H9 (cell line): ENCODE data around the gene PHEX. TPM values are rescaled to one million over a fixed set of nuclear protein-coding genes. Genes with fewer than 3 reads are reported as not detected.

Source experiments
- DNase-seq: peaks from one replicate; pipeline ENCODE4 v3.0.0-alpha.2; 2017
- H2AFZ ChIP-seq: one replicate; pipeline ENCODE4 v1.6.1; 2013; ENCODE audit warnings: mild to moderate bottlenecking, low read length, control low read depth, moderate library complexity
- H2AK5ac ChIP-seq: 2 replicates; pipeline ENCODE4 v1.6.1; 2013; ENCODE audit warnings: low read length, control low read depth, mixed read lengths; ENCODE audit not compliant: insufficient read length
- H2BK120ac ChIP-seq: one replicate; pipeline ENCODE4 v1.6.1; 2013; ENCODE audit warnings: low read depth, mild to moderate bottlenecking, low read length, control low read depth, inconsistent platforms; ENCODE audit not compliant: poor library complexity, severe bottlenecking
- H2BK12ac ChIP-seq: 2 replicates; pipeline ENCODE4 v1.6.1; 2013; ENCODE audit warnings: low read length, control low read depth, mixed read lengths, low read depth; ENCODE audit not compliant: insufficient read length
- H2BK15ac ChIP-seq: 2 replicates; pipeline ENCODE4 v1.6.1; 2013; ENCODE audit warnings: low read depth, low read length, control low read depth
- H2BK20ac ChIP-seq: one replicate; pipeline ENCODE4 v1.6.1; 2013; ENCODE audit warnings: low read depth, mild to moderate bottlenecking, low read length, control low read depth, inconsistent platforms; ENCODE audit not compliant: poor library complexity, severe bottlenecking
- H2BK5ac ChIP-seq: 2 replicates; pipeline ENCODE4 v1.6.1; 2013; ENCODE audit warnings: low read length, control low read depth, mixed read lengths; ENCODE audit not compliant: insufficient read length
- H3K14ac ChIP-seq: 2 replicates; pipeline ENCODE4 v1.6.1; 2013; ENCODE audit warnings: low read length, control low read depth; ENCODE audit not compliant: insufficient read depth
- H3K18ac ChIP-seq: 2 replicates; pipeline ENCODE4 v1.6.1; 2013; ENCODE audit warnings: low read depth, mild to moderate bottlenecking, mixed read lengths, low read length, control low read depth; ENCODE audit not compliant: insufficient read length
- H3K23ac ChIP-seq: 2 replicates; pipeline ENCODE4 v1.6.1; 2013; ENCODE audit warnings: low read length, control low read depth, mixed read lengths, low read depth; ENCODE audit not compliant: insufficient read length
- H3K23me2 ChIP-seq: 2 replicates; pipeline ENCODE4 v1.6.1; 2013; ENCODE audit warnings: low read depth, mild to moderate bottlenecking, mixed read lengths, low read length, control low read depth; ENCODE audit not compliant: insufficient read length, poor library complexity, severe bottlenecking
- H3K27ac ChIP-seq: 2 replicates; pipeline ENCODE4 v1.5.1; 2013; ENCODE audit warnings: low read length, control low read depth, mixed read lengths, low read depth; ENCODE audit not compliant: insufficient read length
- H3K27me3 ChIP-seq: 2 replicates; pipeline ENCODE4 v1.6.1; 2013; ENCODE audit warnings: low read length, control low read depth, inconsistent platforms; ENCODE audit not compliant: insufficient read depth
- H3K4ac ChIP-seq: 2 replicates; pipeline ENCODE4 v1.6.1; 2013; ENCODE audit warnings: low read depth, mild to moderate bottlenecking, control low read depth, inconsistent platforms, low read length, moderate library complexity
- H3K4me1 ChIP-seq: 2 replicates; pipeline ENCODE4 v1.6.1; 2013; ENCODE audit warnings: low read length, control low read depth, inconsistent platforms; ENCODE audit not compliant: insufficient read depth
- H3K4me2 ChIP-seq: 2 replicates; pipeline ENCODE4 v1.6.1; 2013; ENCODE audit warnings: low read length, control low read depth, mixed read lengths; ENCODE audit not compliant: insufficient read length, insufficient read depth
- H3K56ac ChIP-seq: 2 replicates; pipeline ENCODE4 v1.6.1; 2013; ENCODE audit warnings: low read depth, mild to moderate bottlenecking, mixed read lengths, low read length, control low read depth; ENCODE audit not compliant: insufficient read length
- H3K79me1 ChIP-seq: 2 replicates; pipeline ENCODE4 v1.6.1; 2013; ENCODE audit warnings: low read depth, mild to moderate bottlenecking, moderate library complexity, low read length, control low read depth, inconsistent platforms; ENCODE audit not compliant: insufficient read depth, poor library complexity, severe bottlenecking
- H3K79me2 ChIP-seq: 2 replicates; pipeline ENCODE4 v1.6.1; 2013; ENCODE audit warnings: low read length, control low read depth, inconsistent platforms; ENCODE audit not compliant: insufficient read depth
- H3K9ac ChIP-seq: 2 replicates; pipeline ENCODE4 v1.6.1; 2013; ENCODE audit warnings: low read length, control low read depth, mixed read lengths; ENCODE audit not compliant: insufficient read length; ENCODE audit errors: extremely low read depth
- H3K9me3 ChIP-seq: one replicate; pipeline ENCODE4 v1.6.1; 2013; ENCODE audit warnings: low read depth, low read length, inconsistent platforms; ENCODE audit not compliant: control insufficient read depth
- H3T11ph ChIP-seq: one replicate; pipeline ENCODE4 v1.6.1; 2013; ENCODE audit warnings: mild to moderate bottlenecking, low read length, control low read depth, inconsistent platforms
- H4K20me1 ChIP-seq: one replicate; pipeline ENCODE4 v1.6.1; 2013; ENCODE audit not compliant: control insufficient read depth, insufficient read length, insufficient read depth
- H4K5ac ChIP-seq: 2 replicates; pipeline ENCODE4 v1.6.1; 2013; ENCODE audit warnings: low read depth, mild to moderate bottlenecking, mixed read lengths, low read length, control low read depth; ENCODE audit not compliant: insufficient read length
- H4K8ac ChIP-seq: replicated peaks from 2 replicates; pipeline ENCODE4 v1.6.1; 2013; ENCODE audit warnings: low read length, control low read depth, mixed read lengths, low read depth; ENCODE audit not compliant: insufficient read length
- H4K91ac ChIP-seq: 2 replicates; pipeline ENCODE4 v1.6.1; 2013; ENCODE audit warnings: low read depth, mild to moderate bottlenecking, moderate library complexity, mixed read lengths, low read length, control low read depth; ENCODE audit not compliant: insufficient read length
- H3K27ac Mint-ChIP-seq, 3 experiments: 2 replicates in 2 of 3; 3 replicates in 1 of 3; pipeline ENCODE4 v1.8.0; 2020 to 2021; ENCODE audit warnings: mixed read lengths in 3 of 3, mild to moderate bottlenecking in 1 of 3, moderate library complexity in 1 of 3
- H3K27me3 Mint-ChIP-seq: 2 replicates; pipeline ENCODE4 v1.8.0; 2021; ENCODE audit warnings: low read depth, mild to moderate bottlenecking, moderate library complexity, mixed read lengths
- H3K36me3 Mint-ChIP-seq, 3 experiments: 2 replicates in 2 of 3; 3 replicates in 1 of 3; pipeline ENCODE4 v1.8.0; 2020 to 2021; ENCODE audit warnings: low read depth in 3 of 3, mixed read lengths in 3 of 3; ENCODE audit not compliant: insufficient read depth in 1 of 3
- H3K4me1 Mint-ChIP-seq, 2 experiments: 2 replicates each; pipeline ENCODE4 v1.8.0; 2020; ENCODE audit warnings: mixed read lengths in 2 of 2
- H3K4me3 Mint-ChIP-seq, 2 experiments: 2 replicates in 1 of 2; 3 replicates in 1 of 2; pipeline ENCODE4 v1.8.0; 2020 to 2021; ENCODE audit warnings: mild to moderate bottlenecking in 2 of 2, mixed read lengths in 2 of 2, moderate library complexity in 1 of 2
- H3K9me3 Mint-ChIP-seq, 2 experiments: 2 replicates in 1 of 2; 3 replicates in 1 of 2; pipeline ENCODE4 v1.8.0; 2020; ENCODE audit warnings: mild to moderate bottlenecking in 2 of 2, mixed read lengths in 2 of 2, moderate library complexity in 1 of 2
- CTCF ChIP-seq: fragments of 200-600 bp; sonication (generic); conservative IDR thresholded peaks from 3 replicates; pipeline ENCODE4 v1.8.0; 2021; ENCODE audit warnings: antibody characterized with exemption, mild to moderate bottlenecking
- WGBS: extraction: QIAGEN DNeasy Blood & Tissue Kit; methylation state at CpG from one replicate; pipeline ENCODE4 v1.1.7; 2013; ENCODE audit warnings: missing lambda C conversion rate, low lambda C conversion rate, mixed read lengths; ENCODE audit not compliant: insufficient read length; ENCODE audit errors: extremely low coverage; 5-methylcytosine and 5-hydroxymethylcytosine counted together
- total RNA-seq: library from RNA; stranded (reverse); gene quantifications from 2 replicates; pipeline ENCODE4 v1.2.1, GENCODE V29; 2021

PHEX gene
- total RNA-seq, 1 experiment from 2014 or later = 0.11 TPM

- Histone ChIP-seq H4K20me1 (no peaks in the 10 kb centered on the region), H3K4me2 (no peak overlapping the region), H2BK12ac (no peak overlapping the region), H3K9me3 (no peaks in the 10 kb centered on the region), H3K14ac (no peak overlapping the region), H2BK5ac (no peak overlapping the region), H3K27ac (no peak overlapping the region), H3K56ac (no peak overlapping the region), H3K23me2 (no peaks in the 10 kb centered on the region), H3K79me1 (no peaks in the 10 kb centered on the region), H3K79me2 (no peaks in the 10 kb centered on the region), H4K91ac (no peak overlapping the region), H2BK20ac (no peak overlapping the region), H4K5ac (no peak overlapping the region), H3K27me3 (no peaks in the 10 kb centered on the region), H4K8ac (no peak overlapping the region), H3K4ac (no peak overlapping the region), H3K23ac (no peak overlapping the region), H3K18ac (no peak overlapping the region), H2BK120ac (no peak overlapping the region), H2AFZ (no peak overlapping the region), H3K4me1 (no peaks in the 10 kb centered on the region), H2AK5ac (no peak overlapping the region), H2BK15ac (no peak overlapping the region), H3T11ph (no peak overlapping the region), H3K9ac (no peak overlapping the region)
- H3K27ac Mint-ChIP-seq = 0 out of 7 replicates have a peak overlapping the region, but pooled peaks of 1 of the 3 experiments have one; percentile 55
- DNase-seq = no peak
- peaks cover 23 to 25% of the 10 kb centered on the region in 2 experiments for H3K4me1 Mint-ChIP-seq
- no peak overlapping the region for H3K4me3 Mint-ChIP-seq
- no peaks in the 10 kb centered on the region; a peak in 1 of 7 replicates for H3K36me3 Mint-ChIP-seq
- no CpG with 5 or more reads among the region's 2 CpGs for WGBS
- H3K9me3 Mint-ChIP-seq = peaks cover 3 to 27% of the 10 kb centered on the region in 2 experiments
- TF ChIP-seq CTCF = no peak
- H3K27me3 Mint-ChIP-seq = no peaks in the 10 kb centered on the region
These were observed 90.4 kb downstream of the PHEX start for GRCh38 chrX:22122510-22122909.
